Metanephros (tissue), 1 donor: ENCODE measurements around the gene RAD1. TPM values are rescaled to one million over a fixed set of nuclear protein-coding genes. Genes with fewer than 3 reads are reported as not detected.

ENCODE experiments used
- total RNA-seq: library from RNA; depleted of rRNA; stranded (reverse); fragments of >200 nt; gene quantifications from one replicate; pipeline ENCODE4 v1.2.3, GENCODE V29; 2014

The RAD1 gene
- total RNA-seq: 42.0 TPM

GRCh38 chr5:34915139-34915855 lies at the start of gene RAD1, which contains the start of gene BRIX1:
RAD1 (minus strand) TSS chr5:34915504; CDS start chr5:34914892, 612 bp downstream.
BRIX1 (plus strand) TSS chr5:34915711; CDS start chr5:34915739, 28 bp downstream.

DNA sequence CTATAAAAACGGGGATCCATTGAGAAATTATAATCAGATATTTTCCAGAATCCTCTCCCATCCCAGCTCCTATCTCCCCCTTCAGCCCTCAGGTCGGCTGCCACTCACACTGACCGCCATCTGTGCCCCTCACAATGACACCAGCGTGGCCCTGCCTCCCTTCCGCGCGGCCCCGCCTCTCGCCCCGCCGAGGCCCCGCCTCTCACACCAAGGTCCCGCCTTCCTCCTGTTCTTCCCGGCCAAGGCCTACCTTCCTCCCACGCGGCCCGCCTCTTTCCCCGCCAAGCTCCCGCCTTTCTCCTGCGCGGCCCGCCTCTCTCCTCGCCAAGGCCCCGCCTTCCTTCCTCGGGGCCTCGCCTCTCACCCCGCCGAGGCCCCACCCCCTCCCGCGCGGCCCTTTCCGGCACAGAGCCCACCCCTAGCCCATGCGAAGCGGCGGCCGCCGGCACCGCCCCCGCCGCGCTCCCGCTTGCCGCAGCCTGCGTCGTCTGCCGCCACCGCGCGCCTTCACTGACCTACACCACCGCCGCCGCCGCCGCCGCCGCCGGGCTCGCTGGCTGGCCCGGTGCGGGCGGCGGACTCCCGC lies 13.9 kb upstream of the RAD1 start, which contains the start of gene DNAJC21:
Gene DNAJC21, plus strand, starts transcription at position 426 of the 586 bp plus-strand sequence. CDS start 261 bp downstream, outside the sequence.

Other genes with a start within 250 kb of the RAD1 start
- 1.6 TPM for gene TTC23L, start 76.3 kb downstream of the RAD1 start, total RNA-seq
- 20.3 TPM for gene BRIX1, start 207 bp upstream of the RAD1 start, total RNA-seq
- gene DNAJC21, start 14.1 kb upstream of the RAD1 start, total RNA-seq: 23.2 TPM
- gene AGXT2, start 132.4 kb upstream of the RAD1 start, total RNA-seq: 25.9 TPM